ENCODE measurements around the gene TBL1X. TPM values are rescaled to one million over a fixed set of nuclear protein-coding genes. Genes with fewer than 3 reads are reported as not detected.
"Not testable (repeated sequence)": the region's sequence is repeated elsewhere in the genome, so short reads cannot be mapped to it uniquely, and the experiment has no call there.

Gene TBL1X
- total and polyA plus RNA-seq, 8 donors = 2.4 to 16.6 (median 9.3) TPM

DNA sequence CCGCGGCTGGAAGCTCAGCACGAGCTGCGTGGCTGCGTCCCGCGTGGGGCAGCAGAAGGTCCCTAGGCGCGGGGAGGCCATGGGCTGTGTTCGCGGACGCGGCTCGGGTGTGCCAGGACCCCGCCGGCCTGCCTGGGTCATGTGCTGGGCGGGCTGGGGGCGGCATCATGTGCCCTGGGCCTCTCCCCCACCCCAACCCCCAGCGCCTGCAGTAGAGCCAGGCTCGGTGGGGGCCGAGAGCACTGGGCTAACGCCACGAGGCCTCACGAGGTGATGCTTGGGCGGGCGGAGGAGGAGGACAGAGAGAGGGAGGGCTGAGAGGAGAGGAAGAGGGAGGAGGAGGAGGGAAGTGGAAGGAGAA lies 300.9 kb downstream of the TBL1X start, which contains the start of gene GPR143:
GPR143 (minus strand) TSS at position 111 of the 361 bp plus-strand sequence; CDS start at position 81, 30 bp downstream.
- no peak within 1 kb of the TSS for H3K27ac ChIP-seq
- peak within 1 kb of the TSS in 1 of 4 donors; percentile 3 for H3K4me3 ChIP-seq
- 24 to 30% methylated on average over 23 to 26 of the region's 26 CpGs for WGBS, 2 donors
- DNase-seq (peak in 2 of 6 donors; percentile 52 to 54), ATAC-seq (peak in 1 of 4 donors; percentile 9), FAIRE-seq (no peak)
- peaks cover 0 to 6% (median 4%) of the 10 kb centered on the region in 4 donors for H3K27me3 ChIP-seq
- intact Hi-C loops (cut with DNase I) = no loop called here
- TF ChIP-seq, protein P1, sequence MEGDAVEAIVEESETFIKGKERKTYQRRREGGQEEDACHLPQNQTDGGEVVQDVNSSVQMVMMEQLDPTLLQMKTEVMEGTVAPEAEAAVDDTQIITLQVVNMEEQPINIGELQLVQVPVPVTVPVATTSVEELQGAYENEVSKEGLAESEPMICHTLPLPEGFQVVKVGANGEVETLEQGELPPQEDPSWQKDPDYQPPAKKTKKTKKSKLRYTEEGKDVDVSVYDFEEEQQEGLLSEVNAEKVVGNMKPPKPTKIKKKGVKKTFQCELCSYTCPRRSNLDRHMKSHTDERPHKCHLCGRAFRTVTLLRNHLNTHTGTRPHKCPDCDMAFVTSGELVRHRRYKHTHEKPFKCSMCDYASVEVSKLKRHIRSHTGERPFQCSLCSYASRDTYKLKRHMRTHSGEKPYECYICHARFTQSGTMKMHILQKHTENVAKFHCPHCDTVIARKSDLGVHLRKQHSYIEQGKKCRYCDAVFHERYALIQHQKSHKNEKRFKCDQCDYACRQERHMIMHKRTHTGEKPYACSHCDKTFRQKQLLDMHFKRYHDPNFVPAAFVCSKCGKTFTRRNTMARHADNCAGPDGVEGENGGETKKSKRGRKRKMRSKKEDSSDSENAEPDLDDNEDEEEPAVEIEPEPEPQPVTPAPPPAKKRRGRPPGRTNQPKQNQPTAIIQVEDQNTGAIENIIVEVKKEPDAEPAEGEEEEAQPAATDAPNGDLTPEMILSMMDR (IDR thresholded peaks at IDR 0.05) = no peak
- H3K4me1 ChIP-seq = no peaks in the 10 kb centered on the region
- H3K9me3 ChIP-seq = no peaks in the 10 kb centered on the region
- H3K36me3 ChIP-seq = no peaks in the 10 kb centered on the region

DNA sequence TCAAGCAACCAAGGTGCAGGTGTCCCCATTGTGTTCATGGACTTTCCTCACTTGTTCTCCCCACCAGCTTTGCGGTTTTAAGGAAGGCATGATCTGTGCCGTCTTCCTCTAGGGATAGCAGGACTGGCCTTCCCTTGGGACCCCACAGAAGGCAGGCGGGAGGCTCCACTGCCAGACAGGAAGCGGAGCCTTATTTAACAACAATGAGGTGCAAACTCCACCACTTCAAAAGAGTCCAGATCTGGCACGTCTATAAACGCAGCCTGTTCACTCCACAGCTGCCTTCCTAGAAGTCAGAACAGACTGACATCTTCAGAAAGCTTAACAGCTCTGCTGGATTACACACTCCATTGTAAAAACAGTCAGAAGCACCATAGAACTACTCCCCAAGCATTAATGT lies 302.5 kb downstream of the TBL1X start:
- H3K4me3 ChIP-seq = no peak overlapping the region
- TF ChIP-seq, protein P1 (IDR thresholded peaks at IDR 0.05) = no peak
- WGBS, 2 donors = 62 to 79% methylated on average over 6 of the region's 6 CpGs
- no peaks in the 10 kb centered on the region for H3K9me3 ChIP-seq
- DNase-seq (peak in 1 of 6 donors; percentile 17), FAIRE-seq (no peak), ATAC-seq (no peak)
- H3K27ac ChIP-seq = no peak overlapping the region
- peaks cover 0 to 6% (median 4%) of the 10 kb centered on the region in 4 donors for H3K27me3 ChIP-seq
- H3K4me1 ChIP-seq = no peaks in the 10 kb centered on the region
- H3K36me3 ChIP-seq = no peaks in the 10 kb centered on the region
- intact Hi-C loops (cut with DNase I) = no loop called here

DNA sequence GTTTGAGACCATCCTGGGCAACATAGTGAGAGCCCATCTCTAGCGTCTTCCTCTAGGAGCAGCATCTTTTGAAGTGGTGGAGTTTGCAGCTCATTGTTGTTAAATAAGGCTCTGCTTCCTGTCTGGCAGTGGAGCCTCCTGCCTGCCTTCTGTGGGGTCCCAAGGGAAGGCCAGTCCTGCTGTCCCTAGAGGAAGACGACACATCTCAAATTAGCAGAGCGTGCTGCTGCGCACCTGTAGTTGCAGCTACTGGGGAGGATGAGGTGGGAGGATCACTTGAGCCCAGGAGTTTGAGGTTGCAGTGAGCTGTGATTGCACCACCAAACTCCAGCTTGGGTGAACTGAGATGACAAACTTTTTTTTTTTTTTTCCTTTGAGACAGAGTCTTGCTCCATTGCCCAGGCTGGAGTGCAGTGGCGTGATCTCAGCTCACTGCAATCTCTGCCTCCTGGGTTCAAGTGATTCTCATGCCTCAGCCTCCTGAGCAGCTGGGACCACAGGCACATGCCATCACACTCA lies 303.5 kb downstream of the TBL1X start:
- H3K27ac ChIP-seq; DNase-seq; H3K27me3 ChIP-seq; H3K9me3 ChIP-seq; ATAC-seq; FAIRE-seq; H3K4me1 ChIP-seq; H3K36me3 ChIP-seq; H3K4me3 ChIP-seq; intact Hi-C loops (cut with DNase I): not testable (repeated sequence)
- WGBS, 2 donors = 81 to 86% methylated on average over 5 of the region's 5 CpGs

DNA sequence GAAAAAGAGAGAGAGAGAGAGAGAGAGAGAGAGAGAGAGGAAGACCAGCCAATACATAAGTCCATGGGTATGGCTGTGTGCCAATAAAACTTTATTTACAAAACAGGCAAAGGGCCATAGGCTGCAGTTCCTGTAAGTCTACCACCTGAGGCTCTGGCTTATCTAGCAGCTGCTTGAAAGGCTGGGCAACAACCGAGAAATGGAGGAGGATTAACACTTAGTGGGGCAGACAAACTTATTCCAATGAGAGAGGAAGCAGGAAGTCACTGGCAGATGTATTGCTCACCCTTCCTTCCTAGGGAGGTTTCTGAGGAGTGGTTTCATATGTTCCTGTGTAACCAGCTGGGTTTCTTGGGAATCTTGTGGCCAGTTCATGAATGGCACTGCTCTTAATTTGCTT lies 305.5 kb downstream of the TBL1X start:
- Histone ChIP-seq H3K9me3 (no peaks in the 10 kb centered on the region), H3K36me3 (no peaks in the 10 kb centered on the region), H3K4me3 (no peak overlapping the region), H3K27me3 (no peaks in the 10 kb centered on the region), H3K27ac (no peak overlapping the region), H3K4me1 (no peaks in the 10 kb centered on the region)
- TF ChIP-seq, protein P1 (IDR thresholded peaks at IDR 0.05) = no peak
- DNase-seq = no peak
- intact Hi-C loops (cut with DNase I) = no loop called here
- ATAC-seq = no peak
- no peak for FAIRE-seq
- 14 to 22% methylated on average over 1 of the region's 1 CpG for WGBS, 2 donors

DNA sequence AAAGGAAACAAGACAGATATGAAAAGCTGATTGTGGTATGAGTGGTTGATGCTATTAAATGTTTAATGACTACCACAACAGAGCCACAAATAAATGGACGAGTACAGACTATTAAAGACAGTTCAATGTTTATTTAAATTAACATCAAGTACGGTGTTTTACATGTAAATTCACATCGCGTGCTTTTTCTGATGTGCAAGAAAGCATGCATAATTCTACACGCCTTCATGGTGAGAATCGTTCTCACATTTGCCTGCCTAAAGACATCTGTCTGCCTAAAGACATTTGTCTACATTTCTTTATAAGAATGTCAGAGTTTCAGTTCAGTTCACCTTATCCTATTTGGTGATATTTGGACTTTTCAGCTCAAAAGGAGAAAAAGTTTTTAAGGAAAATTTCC lies 308.1 kb downstream of the TBL1X start:
- no peaks in the 10 kb centered on the region for H3K36me3 ChIP-seq
- intact Hi-C loops (cut with DNase I) = no loop called here
- no peaks in the 10 kb centered on the region for H3K27me3 ChIP-seq
- no peaks in the 10 kb centered on the region for H3K4me1 ChIP-seq
- no peaks in the 10 kb centered on the region for H3K9me3 ChIP-seq
- DNase-seq (no peak), ATAC-seq (no peak), FAIRE-seq (no peak)
- no peak overlapping the region for H3K27ac ChIP-seq
- TF ChIP-seq, protein P1 (IDR thresholded peaks at IDR 0.05) = no peak
- no peak overlapping the region for H3K4me3 ChIP-seq
- 75 to 85% methylated on average over 6 of the region's 6 CpGs for WGBS, 2 donors

Measured in pancreas (tissue), 10 donors.